SIG-M5 (cell line): ENCODE measurements around the gene LRRN4.

Experiments used
- DNase-seq: peaks from one replicate; lab custom pipeline; 2025; lab: John Stamatoyannopoulos, UW

LRRN4 gene

GRCh38 chr20:6053776-6054688 lies at the start of gene LRRN4:
LRRN4 (minus strand) TSS chr20:6054060; CDS start chr20:6052799, 1,261 bp downstream.
- no peak for DNase-seq

DNA sequence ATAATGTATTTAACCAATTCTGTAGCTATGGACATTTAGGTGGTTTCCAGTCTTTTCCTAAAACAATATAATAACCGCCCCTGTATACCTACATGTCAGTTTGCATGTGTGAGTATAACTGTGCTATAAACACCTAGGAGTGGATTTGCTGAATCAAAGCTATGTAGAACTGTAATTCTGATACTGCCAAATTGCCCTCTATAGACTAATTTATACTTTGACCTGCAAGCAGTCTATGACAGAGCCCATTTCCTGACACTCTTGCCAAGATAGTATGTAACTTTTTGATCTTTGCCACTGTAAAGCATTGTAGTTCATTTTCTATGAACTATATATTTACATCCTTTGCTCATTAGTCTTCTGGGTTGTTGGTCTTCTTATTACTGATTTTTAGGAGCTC lies 49.4 kb upstream of the LRRN4 start:
- DNase-seq = no peak

GRCh38 chr20:6101346-6101745 lies 47.5 kb upstream of the LRRN4 start:
- DNase-seq = no peak

GRCh38 chr20:6100246-6100645 lies 46.4 kb upstream of the LRRN4 start:
- DNase-seq = no peak

DNA sequence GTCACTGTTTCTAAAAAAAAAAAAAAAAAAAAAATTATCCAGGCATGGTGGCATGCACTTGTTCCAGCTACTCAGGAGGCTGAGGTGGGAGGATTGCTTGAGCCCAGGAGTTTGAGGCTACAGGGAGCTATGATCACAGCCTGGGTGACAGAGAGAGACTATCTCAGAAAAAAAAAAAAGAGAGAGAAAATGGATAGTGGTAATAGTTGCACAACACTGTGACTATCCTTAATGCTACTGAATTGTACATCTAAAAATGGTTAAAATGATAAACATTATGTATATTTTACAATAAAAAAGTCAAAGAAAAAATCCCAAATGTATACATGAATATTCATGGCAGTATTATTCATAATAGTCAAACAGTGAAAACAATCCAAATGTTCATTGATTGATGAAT lies 46.0 kb upstream of the LRRN4 start:
- no peak for DNase-seq

- no peak for DNase-seq
These were observed 41.5 kb upstream of the LRRN4 start for GRCh38 chr20:6095409-6095808.

DNA sequence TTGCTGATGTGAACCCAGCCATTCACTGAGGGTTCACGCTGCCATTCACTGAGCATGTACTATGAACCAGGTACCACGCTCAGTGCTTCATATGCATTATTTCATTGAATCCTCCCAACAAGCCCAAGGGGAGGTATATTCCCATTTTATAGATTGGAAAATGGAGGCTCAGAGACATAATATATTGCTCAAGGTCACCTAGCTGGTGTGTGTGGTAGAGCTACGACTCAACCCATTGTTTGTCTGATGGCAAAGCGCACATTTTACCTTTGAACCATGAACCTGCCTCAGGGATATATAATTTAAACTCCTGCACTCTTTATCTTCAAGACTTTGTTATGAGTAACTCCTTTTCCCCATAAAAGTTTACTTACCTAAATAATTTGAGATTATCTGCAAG lies 40.7 kb upstream of the LRRN4 start:
- DNase-seq = no peak

- no peak for DNase-seq
These were observed 40.2 kb upstream of the LRRN4 start for GRCh38 chr20:6094063-6094462.

- no peak for DNase-seq
These were observed 37.8 kb upstream of the LRRN4 start for GRCh38 chr20:6091661-6092060.

DNA sequence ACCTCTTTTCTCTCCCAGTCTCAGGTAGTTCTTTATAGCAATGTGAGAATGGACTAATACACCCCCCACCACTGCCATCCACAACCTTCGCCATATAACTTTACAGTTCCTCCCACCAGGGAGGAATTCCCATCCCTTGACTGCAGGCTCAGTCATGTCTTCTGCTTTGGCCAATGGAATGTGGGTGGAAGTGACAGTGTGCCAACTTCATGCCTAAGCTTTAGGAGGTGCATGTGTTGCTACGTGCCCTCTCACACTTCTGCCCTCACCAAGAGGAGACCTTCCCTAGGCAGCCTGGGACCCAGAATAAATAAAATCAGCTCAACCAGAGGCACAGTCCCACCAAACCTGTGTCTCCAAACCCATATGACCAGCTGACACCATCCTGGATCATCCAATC lies 33.0 kb upstream of the LRRN4 start:
- no peak for DNase-seq

GRCh38 chr20:6083926-6084325 lies 30.1 kb upstream of the LRRN4 start:
- no peak for DNase-seq

GRCh38 chr20:6081236-6081635 lies 27.4 kb upstream of the LRRN4 start:
- DNase-seq = no peak

GRCh38 chr20:6079016-6079415 lies 25.2 kb upstream of the LRRN4 start:
- DNase-seq = no peak

DNA sequence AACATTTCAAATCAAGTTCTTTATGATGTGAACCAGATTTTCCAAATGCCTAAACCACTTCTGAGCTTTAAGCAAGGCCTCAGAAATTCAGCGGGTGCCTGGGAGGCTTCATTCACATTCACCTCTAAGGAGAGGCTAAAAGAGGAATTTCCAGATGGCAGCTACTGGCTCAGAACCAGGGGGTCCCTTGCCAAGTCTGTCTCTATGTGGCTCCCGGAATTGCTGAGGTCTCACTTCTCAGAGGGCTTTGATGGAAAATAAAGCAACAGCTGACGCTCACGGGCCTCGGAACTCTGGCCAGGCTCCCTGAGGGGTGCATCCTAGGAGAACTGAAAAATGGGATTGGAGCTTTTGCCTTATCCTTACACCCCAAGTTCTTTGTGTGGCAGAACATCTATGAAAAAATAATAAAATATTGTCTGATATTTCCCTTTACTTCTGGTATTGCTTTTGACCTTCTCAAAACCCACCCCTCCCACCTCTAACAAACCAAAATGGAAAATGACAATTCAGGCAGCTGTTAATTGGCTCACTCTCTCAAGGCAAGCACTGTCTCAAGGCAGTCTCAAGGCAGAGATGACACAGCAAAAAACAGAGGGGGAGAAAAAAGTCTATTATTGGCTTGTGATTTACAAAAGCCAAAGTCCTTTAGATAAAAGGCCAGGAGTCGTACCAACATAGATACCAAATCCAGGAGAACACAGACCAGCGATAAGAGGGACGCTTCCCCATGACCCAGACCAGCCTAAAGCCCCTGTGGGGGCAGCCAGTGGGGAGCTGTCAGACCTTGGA lies 21.8 kb upstream of the LRRN4 start:
- no peak for DNase-seq

DNA sequence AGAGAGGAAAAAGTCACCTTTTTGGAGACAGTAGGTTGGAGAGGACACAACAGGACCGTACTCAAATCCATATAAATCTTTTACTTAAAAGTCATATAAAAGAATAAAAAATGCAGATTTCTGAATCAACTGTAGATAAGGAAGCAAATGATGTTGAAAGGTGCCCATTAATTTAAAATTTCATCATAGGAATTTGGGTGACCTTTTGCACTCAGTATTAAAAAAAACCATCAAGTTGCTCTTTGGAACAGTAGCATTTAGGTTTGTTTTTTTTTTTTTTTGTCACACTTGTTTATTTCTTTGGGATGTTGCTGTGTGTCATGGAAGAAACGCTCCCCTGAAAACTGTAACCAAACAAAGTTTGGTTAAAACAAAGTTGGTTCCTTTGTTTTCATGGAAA lies 20.9 kb upstream of the LRRN4 start:
- no peak for DNase-seq

DNA sequence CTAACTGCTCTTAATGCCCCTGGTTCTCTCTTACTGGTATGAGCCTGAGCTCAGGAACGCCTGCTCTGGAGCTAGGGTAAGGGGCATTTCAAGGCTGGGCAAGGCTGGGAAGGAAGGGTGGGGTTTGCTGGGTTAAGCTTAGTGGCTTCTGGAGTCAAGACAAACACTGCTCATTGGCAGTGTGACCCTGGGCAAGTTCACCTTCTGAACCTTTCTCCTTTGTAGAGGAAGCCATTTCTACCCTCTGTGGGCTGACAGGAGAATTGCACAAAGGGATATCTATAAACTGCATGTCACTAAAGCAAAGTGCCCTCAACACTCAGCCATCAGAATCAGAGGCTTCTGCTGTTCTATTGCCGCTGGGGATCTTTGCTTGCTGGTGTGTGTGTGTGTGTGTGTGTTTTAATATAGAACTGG lies 20.3 kb upstream of the LRRN4 start:
- DNase-seq = no peak

DNA sequence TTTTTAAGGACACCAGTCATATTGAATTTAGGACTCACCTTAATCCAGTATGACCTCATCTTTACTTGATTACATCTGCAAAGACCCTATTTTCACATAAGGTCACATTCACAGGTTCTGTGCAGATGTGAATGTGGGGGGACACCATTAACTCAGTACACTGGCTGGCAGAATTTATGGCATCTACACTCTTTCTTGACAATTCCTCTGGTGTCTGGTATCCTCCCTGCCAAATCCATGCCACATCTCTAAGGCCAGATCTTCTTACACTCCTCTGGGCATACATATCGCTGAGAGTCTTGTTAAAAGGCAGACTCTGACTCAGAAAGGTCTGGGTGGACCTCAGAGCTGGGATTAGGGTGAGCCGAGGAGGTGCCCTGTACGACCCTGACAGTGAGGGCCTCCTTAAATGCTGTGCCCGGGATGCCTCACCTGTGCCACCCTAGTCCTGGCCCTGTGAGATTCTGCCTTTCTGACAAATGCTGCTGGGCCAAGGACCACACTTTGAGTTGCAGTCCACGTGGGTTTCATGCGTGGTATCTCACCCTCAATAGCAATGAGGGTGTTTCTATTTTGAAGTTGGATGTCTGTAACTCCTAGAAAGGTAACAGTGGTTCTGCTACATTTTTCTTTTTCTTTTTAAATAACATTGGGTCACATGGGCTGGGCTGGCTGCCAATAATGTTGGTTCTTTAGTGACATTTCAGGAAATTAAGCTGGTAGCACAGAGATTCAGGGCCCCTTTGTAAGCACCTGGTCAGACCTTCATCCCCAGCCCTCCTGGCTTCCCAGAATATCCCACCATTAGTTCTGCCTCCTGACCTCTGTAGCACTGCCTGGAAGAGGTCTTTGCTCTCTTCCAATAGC lies 17.2 kb upstream of the LRRN4 start:
- no peak for DNase-seq

- no peak for DNase-seq
These were observed 15.8 kb upstream of the LRRN4 start for GRCh38 chr20:6069669-6070068.

- no peak for DNase-seq
These were observed 14.0 kb upstream of the LRRN4 start for GRCh38 chr20:6067763-6068318.

DNA sequence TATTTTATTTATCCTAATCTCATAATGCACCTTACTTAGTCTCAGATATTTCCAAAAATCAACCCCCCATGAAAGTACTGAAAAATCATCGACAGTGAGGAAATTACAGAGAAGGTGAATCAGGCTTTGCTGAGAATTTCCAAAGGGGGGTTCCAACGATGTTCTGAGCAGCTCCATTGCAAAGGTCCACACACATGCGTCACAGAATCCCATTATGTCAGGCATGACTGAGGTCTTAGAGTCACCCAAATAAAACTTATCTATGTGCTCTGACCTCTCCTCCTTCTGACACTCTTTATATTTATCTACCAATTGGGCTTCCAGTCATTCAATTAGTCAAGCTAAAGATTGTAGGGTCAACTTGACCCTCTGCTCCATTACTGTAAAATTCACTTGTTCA lies 12.7 kb upstream of the LRRN4 start:
- DNase-seq = no peak

- no peak for DNase-seq
These were observed 7.7 kb upstream of the LRRN4 start for GRCh38 chr20:6061544-6061943.

GRCh38 chr20:6060213-6060612 lies 6.4 kb upstream of the LRRN4 start:
- DNase-seq = no peak
